ENCODE results near the gene CHST7. TPM values are rescaled to one million over a fixed set of nuclear protein-coding genes. Genes with fewer than 3 reads are reported as not detected.
A peak's percentile ranks its signal among the peaks of the same experiment; 100 is the strongest.

The CHST7 gene
- total RNA-seq, 1 experiment from 2014 or later = 7.7 TPM

GRCh38 chrX:46551494-46552128 lies 22.0 kb upstream of the CHST7 start:
- peaks cover 0 to 5% of the 10 kb centered on the region in 2 experiments; a peak in 1 of 4 replicates for H3K36me3 ChIP-seq (ENCODE audit: control insufficient read depth in 1 of 2, insufficient read depth in 2 of 2, low read length in 2 of 2)
- no peak for TF ChIP-seq YY1 (IDR thresholded peaks at IDR 0.05; ENCODE audit: extremely low read depth, insufficient replicate concordance, low read depth, low read length)
- TF ChIP-seq SIN3A (IDR thresholded peaks at IDR 0.05; ENCODE audit: low read depth) = no peak
- TF ChIP-seq TCF7L2 (IDR thresholded peaks at IDR 0.05; ENCODE audit: borderline replicate concordance, extremely low read depth, insufficient read depth, insufficient read length) = no peak
- no peak for TF ChIP-seq POLR2A (IDR thresholded peaks at IDR 0.05; ENCODE audit: borderline replicate concordance, extremely low read depth, insufficient read depth, insufficient read length)
- TF ChIP-seq ZBTB33 (IDR thresholded peaks at IDR 0.05; ENCODE audit: extremely low read depth, insufficient replicate concordance, low read length) = no peak
- TF ChIP-seq CEBPB (IDR thresholded peaks at IDR 0.05; ENCODE audit: low read depth) = no peak
- TF ChIP-seq RAD21 (IDR thresholded peaks at IDR 0.05; ENCODE audit: low read depth) = no peak
- TF ChIP-seq ZNF274 (IDR thresholded peaks at IDR 0.05; ENCODE audit: low read depth, low read length) = no peak
- TF ChIP-seq ELF1 (IDR thresholded peaks at IDR 0.05; ENCODE audit: borderline replicate concordance, low read depth) = no peak
- TF ChIP-seq CBX3 (IDR thresholded peaks at IDR 0.05; ENCODE audit: low read depth) = no peak
- no peak for TF ChIP-seq FOSL1 (IDR thresholded peaks at IDR 0.05; ENCODE audit: low read depth)
- no peak overlapping the region for H2AFZ ChIP-seq (ENCODE audit: low read depth, low read length, poor library complexity, severe bottlenecking)
- H3K27ac ChIP-seq (ENCODE audit: low read depth, low read length) = peak overlapping the region; percentile 42; the same call in 1 of the 2 replicates
- no peaks in the 10 kb centered on the region for H3K9me3 ChIP-seq (ENCODE audit: control insufficient read depth in 1 of 2, insufficient read depth in 1 of 2, low read depth in 1 of 2, low read length in 2 of 2)
- peak overlapping the region; percentile 21; the same call in 1 of the 2 replicates for H3K4me2 ChIP-seq (ENCODE audit: low read length)
- POLR2A ChIA-PET = no interaction called here
- H3K27me3 ChIP-seq (ENCODE audit: insufficient read depth, low read length) = no peaks in the 10 kb centered on the region
- CTCF ChIA-PET = no interaction called here
- H3K9ac ChIP-seq (ENCODE audit: low read length) = no peak overlapping the region
- no peak for DNase-seq (ENCODE audit: low read depth, low spot score)
- RAD21 ChIA-PET (ENCODE audit: low non-redundant PET in 1 of 2, low total read pairs in 2 of 2, uncharacterized antibody in 2 of 2, unreplicated experiment in 2 of 2) = no interaction called here
- no peaks in the 10 kb centered on the region for H4K20me1 ChIP-seq (ENCODE audit: insufficient read depth)
- intact Hi-C loops (cut with micrococcal nuclease) = no loop called here
- H3K79me2 ChIP-seq (ENCODE audit: insufficient read depth, low read length) = peaks cover 34% of the 10 kb centered on the region
- ATAC-seq = peak; percentile 71
- no peaks in the 10 kb centered on the region for H3K9me2 ChIP-seq (ENCODE audit: insufficient read depth)
- peaks cover 18 to 42% of the 10 kb centered on the region in 2 experiments; a peak in 3 of 4 replicates for H3K4me1 ChIP-seq (ENCODE audit: control insufficient read depth in 1 of 2, insufficient read depth in 2 of 2, low read length in 2 of 2)
- H3K4me3 ChIP-seq (replicated peaks in 1 of 2; ENCODE audit: low read depth in 1 of 2, low read length in 2 of 2) = no peak overlapping the region
- BruUV-seq (replicated peaks) = no TSS peak

Measured in HCT116 (cell line).